ENCODE measurements around the gene LEPR. TPM values are rescaled to one million over a fixed set of nuclear protein-coding genes. Genes with fewer than 3 reads are reported as not detected.

Gene LEPR
- total RNA-seq, 1 experiment from 2014 or later = 3.0 TPM

- Histone ChIP-seq H3K4me1 (ENCODE audit: control insufficient read depth, insufficient read depth, low read length) (no peaks in the 10 kb centered on the region), H3K27ac (ENCODE audit: low read length) (no peak overlapping the region), H3K9me3 (ENCODE audit: control insufficient read depth, insufficient read depth, low read depth, low read length) (no peaks in the 10 kb centered on the region), H3K4me3 (ENCODE audit: low read depth in 2 of 2, low read length in 2 of 2) (no peak overlapping the region), H3K36me3 (ENCODE audit: control insufficient read depth, insufficient read depth, low read length) (no peaks in the 10 kb centered on the region), H3K27me3 (ENCODE audit: control insufficient read depth, insufficient read depth, low read length) (no peaks in the 10 kb centered on the region)
- TF ChIP-seq CTCF (IDR thresholded peaks at IDR 0.05) = no peak
- no peak for TF ChIP-seq POLR2AphosphoS5 (IDR thresholded peaks at IDR 0.05; ENCODE audit: low read depth, low read length)
- TF ChIP-seq REST (IDR thresholded peaks at IDR 0.05; ENCODE audit: insufficient read depth in 1 of 2, low read depth in 2 of 2, low read length in 1 of 2) = no peak
- no peak for TF ChIP-seq SIN3A (IDR thresholded peaks at IDR 0.05; ENCODE audit: borderline replicate concordance, insufficient read depth, low read depth, low read length)
- no peak for TF ChIP-seq TCF7L2 (IDR thresholded peaks at IDR 0.05; ENCODE audit: low read depth, low read length)
- CTCF ChIA-PET = no interaction called here
- no peak for DNase-seq (ENCODE audit: low read depth, low spot score)
- BruUV-seq (replicated peaks) = no TSS peak
- in situ Hi-C loops (cut with HindIII; ENCODE audit: low pct_unique_long_range_greater_than_20kb, low sequenced_read_pairs) = no loop called here
- intact Hi-C loops (cut with micrococcal nuclease; ENCODE audit: unreplicated experiment) = no loop called here
- POLR2A ChIA-PET = no interaction called here
- no peak for ATAC-seq
Observed at GRCh38 chr1:65443647-65444046, 23.2 kb downstream of the LEPR start.

- no peaks in the 10 kb centered on the region for H3K27me3 ChIP-seq (ENCODE audit: control insufficient read depth, insufficient read depth, low read length)
- intact Hi-C loops (cut with micrococcal nuclease; ENCODE audit: unreplicated experiment) (no loop called here), in situ Hi-C loops (cut with HindIII; ENCODE audit: low pct_unique_long_range_greater_than_20kb, low sequenced_read_pairs) (no loop called here)
- POLR2A ChIA-PET = no interaction called here
- CTCF ChIA-PET = no interaction called here
- DNase-seq (ENCODE audit: low read depth, low spot score) = no peak
- no peaks in the 10 kb centered on the region for H3K36me3 ChIP-seq (ENCODE audit: control insufficient read depth, insufficient read depth, low read length)
- H3K27ac ChIP-seq (ENCODE audit: low read length) = no peak overlapping the region
- BruUV-seq (replicated peaks) = no TSS peak
- no peak for TF ChIP-seq POLR2AphosphoS5 (IDR thresholded peaks at IDR 0.05; ENCODE audit: low read depth, low read length)
- no peak for TF ChIP-seq REST (IDR thresholded peaks at IDR 0.05; ENCODE audit: insufficient read depth in 1 of 2, low read depth in 2 of 2, low read length in 1 of 2)
- TF ChIP-seq SIN3A (IDR thresholded peaks at IDR 0.05; ENCODE audit: borderline replicate concordance, insufficient read depth, low read depth, low read length) = no peak
- TF ChIP-seq TCF7L2 (IDR thresholded peaks at IDR 0.05; ENCODE audit: low read depth, low read length) = no peak
- TF ChIP-seq CTCF (IDR thresholded peaks at IDR 0.05) = no peak
- no peak overlapping the region for H3K4me3 ChIP-seq (ENCODE audit: low read depth in 2 of 2, low read length in 2 of 2)
- H3K9me3 ChIP-seq (ENCODE audit: control insufficient read depth, insufficient read depth, low read depth, low read length) = no peaks in the 10 kb centered on the region
- no peaks in the 10 kb centered on the region for H3K4me1 ChIP-seq (ENCODE audit: control insufficient read depth, insufficient read depth, low read length)
- no peak for ATAC-seq
Observed at GRCh38 chr1:65444128-65444640, 23.7 kb downstream of the LEPR start.
